T-helper 2 cell treated with Interferon-gamma antibody and Interleukin-4, amounts not matched to agents 5 μg/mL and 100 μg/mL, for 36 hours (primary cell): ENCODE measurements around the gene ATP1A3.
"Not testable (repeated sequence)": the region's sequence is repeated elsewhere in the genome, so short reads cannot be mapped to it uniquely, and the experiment has no call there.

ENCODE experiments used
- DNase-seq: peaks from one replicate; pipeline ENCODE4 v3.0.0; 2021; ENCODE audit warnings: low spot score
- H3K27ac Mint-ChIP-seq: one replicate; pipeline ENCODE4 v1.8.0; 2021; ENCODE audit warnings: mild to moderate bottlenecking, mixed read lengths
- H3K27me3 Mint-ChIP-seq: one replicate; pipeline ENCODE4 v1.8.0; 2021; ENCODE audit warnings: low read depth, mixed read lengths
- H3K36me3 Mint-ChIP-seq: one replicate; pipeline ENCODE4 v1.8.0; 2021; ENCODE audit warnings: low read depth, mixed read lengths
- H3K4me1 Mint-ChIP-seq: one replicate; pipeline ENCODE4 v1.8.0; 2021; ENCODE audit warnings: low read depth, mixed read lengths
- H3K4me3 Mint-ChIP-seq: one replicate; pipeline ENCODE4 v1.8.0; 2022; ENCODE audit warnings: mild to moderate bottlenecking, moderate library complexity, mixed read lengths
- H3K9me3 Mint-ChIP-seq: one replicate; pipeline ENCODE4 v1.8.0; 2021; ENCODE audit warnings: mixed read lengths

The ATP1A3 gene

GRCh38 chr19:41993612-41994483 is at the start of gene ATP1A3:
ATP1A3 (minus strand) TSS chr19:41994230; CDS start chr19:41994076, 154 bp downstream.
- Mint-ChIP-seq H3K9me3 (no peaks in the 10 kb centered on the region), H3K36me3 (no peaks in the 10 kb centered on the region), H3K27ac (no peak within 1 kb of the TSS), H3K27me3 (peaks cover 46% of the 10 kb centered on the region), H3K4me3 (peak within 1 kb of the TSS; percentile 76), H3K4me1 (peaks cover 16% of the 10 kb centered on the region)
- DNase-seq = peak; percentile 69

- H3K4me3 Mint-ChIP-seq = no peak overlapping the region
- H3K9me3 Mint-ChIP-seq = no peaks in the 10 kb centered on the region
- no peaks in the 10 kb centered on the region for H3K36me3 Mint-ChIP-seq
- no peak for DNase-seq
- H3K4me1 Mint-ChIP-seq = no peaks in the 10 kb centered on the region
- no peak overlapping the region for H3K27ac Mint-ChIP-seq
- H3K27me3 Mint-ChIP-seq = no peaks in the 10 kb centered on the region
These were observed 48.6 kb upstream of the ATP1A3 start for GRCh38 chr19:42042455-42043170.

- not testable (repeated sequence) for H3K27ac Mint-ChIP-seq, H3K36me3 Mint-ChIP-seq, H3K27me3 Mint-ChIP-seq, DNase-seq, H3K9me3 Mint-ChIP-seq, H3K4me1 Mint-ChIP-seq, H3K4me3 Mint-ChIP-seq
These were observed 46.5 kb upstream of the ATP1A3 start for GRCh38 chr19:42040491-42040890.

GRCh38 chr19:42040031-42040430 is 46.0 kb upstream of the ATP1A3 start:
- no peak overlapping the region for H3K4me3 Mint-ChIP-seq
- no peaks in the 10 kb centered on the region for H3K4me1 Mint-ChIP-seq

GRCh38 chr19:42038666-42039065 is 44.6 kb upstream of the ATP1A3 start:
- Mint-ChIP-seq H3K27me3 (no peaks in the 10 kb centered on the region), H3K27ac (no peak overlapping the region), H3K9me3 (no peaks in the 10 kb centered on the region), H3K36me3 (no peaks in the 10 kb centered on the region), H3K4me3 (no peak overlapping the region), H3K4me1 (peaks cover 2% of the 10 kb centered on the region)
- no peak for DNase-seq

More at GRCh38 chr19:42040031-42040430, 46.0 kb upstream of the ATP1A3 start:
- Mint-ChIP-seq H3K9me3 (no peaks in the 10 kb centered on the region), H3K27me3 (no peaks in the 10 kb centered on the region), H3K27ac (no peak overlapping the region), H3K36me3 (no peaks in the 10 kb centered on the region)
- DNase-seq = no peak

GRCh38 chr19:42037649-42038048 is 43.6 kb upstream of the ATP1A3 start:
- Mint-ChIP-seq H3K4me3 (no peak overlapping the region), H3K36me3 (no peaks in the 10 kb centered on the region), H3K4me1 (peaks cover 2% of the 10 kb centered on the region), H3K9me3 (no peaks in the 10 kb centered on the region), H3K27me3 (peaks cover under 1% of the 10 kb centered on the region), H3K27ac (no peak overlapping the region)
- DNase-seq = no peak

- DNase-seq = peak; percentile 64
- H3K9me3 Mint-ChIP-seq, H3K4me1 Mint-ChIP-seq, H3K4me3 Mint-ChIP-seq, H3K27me3 Mint-ChIP-seq, H3K36me3 Mint-ChIP-seq: not testable (repeated sequence)
- peak overlapping the region; percentile 1 for H3K27ac Mint-ChIP-seq
These were observed 40.8 kb upstream of the ATP1A3 start for GRCh38 chr19:42034640-42035391.

- peaks cover 5% of the 10 kb centered on the region for H3K27me3 Mint-ChIP-seq
- no peak overlapping the region for H3K27ac Mint-ChIP-seq
- DNase-seq = no peak
- H3K36me3 Mint-ChIP-seq = no peaks in the 10 kb centered on the region
- H3K9me3 Mint-ChIP-seq = no peaks in the 10 kb centered on the region
- H3K4me3 Mint-ChIP-seq = no peak overlapping the region
- peaks cover 2% of the 10 kb centered on the region for H3K4me1 Mint-ChIP-seq
These were observed 39.4 kb upstream of the ATP1A3 start for GRCh38 chr19:42033413-42033812.

- Mint-ChIP-seq H3K4me1 (peaks cover 2% of the 10 kb centered on the region), H3K27ac (no peak overlapping the region), H3K9me3 (no peaks in the 10 kb centered on the region), H3K4me3 (no peak overlapping the region), H3K36me3 (no peaks in the 10 kb centered on the region), H3K27me3 (peaks cover 5% of the 10 kb centered on the region)
- no peak for DNase-seq
These were observed 38.4 kb upstream of the ATP1A3 start for GRCh38 chr19:42032431-42032830.

- Mint-ChIP-seq H3K27ac (no peak overlapping the region), H3K36me3 (no peaks in the 10 kb centered on the region), H3K9me3 (no peaks in the 10 kb centered on the region), H3K4me1 (peaks cover 2% of the 10 kb centered on the region), H3K27me3 (peaks cover 5% of the 10 kb centered on the region), H3K4me3 (no peak overlapping the region)
- no peak for DNase-seq
These were observed 36.8 kb upstream of the ATP1A3 start for GRCh38 chr19:42030645-42031440.

- H3K27ac Mint-ChIP-seq = no peak overlapping the region
- no peak for DNase-seq
- H3K36me3 Mint-ChIP-seq = no peaks in the 10 kb centered on the region
- no peaks in the 10 kb centered on the region for H3K9me3 Mint-ChIP-seq
- no peak overlapping the region for H3K4me3 Mint-ChIP-seq
- H3K27me3 Mint-ChIP-seq = peaks cover 5% of the 10 kb centered on the region
- H3K4me1 Mint-ChIP-seq = no peaks in the 10 kb centered on the region
These were observed 34.5 kb upstream of the ATP1A3 start for GRCh38 chr19:42028304-42029216.

- H3K9me3 Mint-ChIP-seq = no peaks in the 10 kb centered on the region
- H3K4me1 Mint-ChIP-seq = no peaks in the 10 kb centered on the region
- H3K4me3 Mint-ChIP-seq = no peak overlapping the region
- no peak for DNase-seq
- H3K27ac Mint-ChIP-seq = no peak overlapping the region
- no peaks in the 10 kb centered on the region for H3K36me3 Mint-ChIP-seq
- H3K27me3 Mint-ChIP-seq = peaks cover 2% of the 10 kb centered on the region
These were observed 30.6 kb upstream of the ATP1A3 start for GRCh38 chr19:42024622-42025111.
